Nephron progenitor cell (in vitro differentiated cells): Measurements from ENCODE around the gene HNRNPA0.

ENCODE experiments used
- DNase-seq: peaks from one replicate; pipeline ENCODE4 v3.0.0; 2021
- H3K27ac Mint-ChIP-seq: 2 replicates; pipeline ENCODE4 v1.8.0; 2021; ENCODE audit warnings: mild to moderate bottlenecking, moderate library complexity, mixed read lengths
- H3K27me3 Mint-ChIP-seq: 2 replicates; pipeline ENCODE4 v1.8.0; 2021; ENCODE audit warnings: mild to moderate bottlenecking, low read depth, mixed read lengths; ENCODE audit not compliant: poor library complexity
- H3K36me3 Mint-ChIP-seq: 2 replicates; pipeline ENCODE4 v1.8.0; 2021; ENCODE audit warnings: low read depth, mixed read lengths
- H3K4me1 Mint-ChIP-seq: 2 replicates; pipeline ENCODE4 v1.8.0; 2021; ENCODE audit warnings: mixed read lengths
- H3K4me3 Mint-ChIP-seq: 2 replicates; pipeline ENCODE4 v1.8.0; 2021; ENCODE audit warnings: mild to moderate bottlenecking, moderate library complexity, mixed read lengths
- H3K9me3 Mint-ChIP-seq: 2 replicates; pipeline ENCODE4 v1.8.0; 2021; ENCODE audit warnings: mild to moderate bottlenecking, moderate library complexity, mixed read lengths
- TF ChIP-seq, protein P1 (sequence below): fragments of 200-600 bp; sonication (generic); IDR thresholded peaks from 2 replicates; pipeline ENCODE4 v1.5.0; 2021; ENCODE audit warnings: antibody characterized with exemption

The HNRNPA0 gene

GRCh38 chr5:137695651-137696428 is 58.3 kb downstream of the HNRNPA0 start:
- peaks cover 14% of the 10 kb centered on the region for H3K4me1 Mint-ChIP-seq
- H3K4me3 Mint-ChIP-seq = no peak overlapping the region
- TF ChIP-seq, protein P1, sequence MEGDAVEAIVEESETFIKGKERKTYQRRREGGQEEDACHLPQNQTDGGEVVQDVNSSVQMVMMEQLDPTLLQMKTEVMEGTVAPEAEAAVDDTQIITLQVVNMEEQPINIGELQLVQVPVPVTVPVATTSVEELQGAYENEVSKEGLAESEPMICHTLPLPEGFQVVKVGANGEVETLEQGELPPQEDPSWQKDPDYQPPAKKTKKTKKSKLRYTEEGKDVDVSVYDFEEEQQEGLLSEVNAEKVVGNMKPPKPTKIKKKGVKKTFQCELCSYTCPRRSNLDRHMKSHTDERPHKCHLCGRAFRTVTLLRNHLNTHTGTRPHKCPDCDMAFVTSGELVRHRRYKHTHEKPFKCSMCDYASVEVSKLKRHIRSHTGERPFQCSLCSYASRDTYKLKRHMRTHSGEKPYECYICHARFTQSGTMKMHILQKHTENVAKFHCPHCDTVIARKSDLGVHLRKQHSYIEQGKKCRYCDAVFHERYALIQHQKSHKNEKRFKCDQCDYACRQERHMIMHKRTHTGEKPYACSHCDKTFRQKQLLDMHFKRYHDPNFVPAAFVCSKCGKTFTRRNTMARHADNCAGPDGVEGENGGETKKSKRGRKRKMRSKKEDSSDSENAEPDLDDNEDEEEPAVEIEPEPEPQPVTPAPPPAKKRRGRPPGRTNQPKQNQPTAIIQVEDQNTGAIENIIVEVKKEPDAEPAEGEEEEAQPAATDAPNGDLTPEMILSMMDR = no peak
- H3K9me3 Mint-ChIP-seq = no peaks in the 10 kb centered on the region
- peaks cover 24% of the 10 kb centered on the region for H3K36me3 Mint-ChIP-seq
- peak overlapping the region; percentile 32 for H3K27ac Mint-ChIP-seq
- DNase-seq = no peak
- H3K27me3 Mint-ChIP-seq = no peaks in the 10 kb centered on the region
